H1 (cell line): ENCODE results near the gene CYP46A1. TPM values are rescaled to one million over a fixed set of nuclear protein-coding genes. Genes with fewer than 3 reads are reported as not detected.

Source experiments
- polyA plus RNA-seq, 7 experiments: library from polyadenylated mRNA; depleted of rRNA in 3 of 7; stranded (reverse) in 5 of 7; unstranded in 2 of 7; fragments of >200 nt in 5 of 7; fragments of 200-250 nt in 2 of 7; gene quantifications; 1 replicate in 5 of 7; 2 replicates in 1 of 7; 4 replicates in 1 of 7; pipeline versions ENCODE4 v1.2.1 to v1.2.3, GENCODE V29; 2011 to 2013; ENCODE audit warnings: missing spikeins in 2 of 7, mixed read lengths in 2 of 7
- total RNA-seq: library from RNA; stranded (reverse); fragmentation: NEBNext Ultra II Directional; extraction: Animal tissue kit (Norgen Biotek cat#: 25700); gene quantifications from 2 replicates; pipeline ENCODE4 v1.2.1, GENCODE V29; 2021
- TF ChIP-seq, protein P1 (sequence below): IDR thresholded peaks from 2 replicates; pipeline ENCODE4 v1.6.1; 2012; ENCODE audit warnings: inconsistent platforms

Gene CYP46A1
- total and polyA plus RNA-seq, 2 of the 8 experiments (the other 6 are each of a cell fraction or from before 2014, with no cell fraction given) = 0.41 to 1.3 TPM

GRCh38 chr14:99659333-99659741 is 24.8 kb upstream of the CYP46A1 start (continued):
- TF ChIP-seq, protein P1, sequence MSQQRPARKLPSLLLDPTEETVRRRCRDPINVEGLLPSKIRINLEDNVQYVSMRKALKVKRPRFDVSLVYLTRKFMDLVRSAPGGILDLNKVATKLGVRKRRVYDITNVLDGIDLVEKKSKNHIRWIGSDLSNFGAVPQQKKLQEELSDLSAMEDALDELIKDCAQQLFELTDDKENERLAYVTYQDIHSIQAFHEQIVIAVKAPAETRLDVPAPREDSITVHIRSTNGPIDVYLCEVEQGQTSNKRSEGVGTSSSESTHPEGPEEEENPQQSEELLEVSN = peak; percentile 51; the same call in 1 of the 2 replicates
- TF ChIP-seq, all 59 proteins: peak for 5
